Stimulated activated CD8-positive, alpha-beta memory T cell treated with anti-CD3 and anti-CD28 coated beads, Interleukin-12 subunit alpha, Interleukin-12 subunit beta, amount 100 ng/mL, for 24 hours (primary cell): ENCODE measurements around the gene ADGRA1.
"Not testable (repeated sequence)": the region's sequence is repeated elsewhere in the genome, so short reads cannot be mapped to it uniquely, and the experiment has no call there.

Source experiments
- DNase-seq: peaks from one replicate; pipeline ENCODE4 v3.0.0-alpha.2; 2020; ENCODE audit errors: extremely low read depth

The ADGRA1 gene

DNA sequence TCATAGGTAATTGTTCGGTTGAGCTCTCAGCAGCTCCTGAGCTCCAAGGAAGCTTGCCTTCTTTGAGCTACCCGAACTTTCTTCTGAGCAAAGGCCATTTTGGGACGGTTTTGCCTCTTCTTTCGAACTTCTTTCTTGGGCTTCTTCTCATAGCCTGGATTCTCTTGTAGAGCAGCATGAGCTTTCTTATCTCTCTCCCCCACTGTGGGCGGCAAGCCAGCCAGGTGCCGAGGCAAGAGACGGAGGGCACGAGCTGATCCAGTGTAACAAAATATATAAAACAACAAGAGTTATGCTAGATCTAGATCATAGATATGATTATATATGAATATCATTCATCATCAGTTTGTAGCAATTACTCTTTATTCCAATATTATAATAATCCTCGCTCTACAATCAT lies 55.8 kb downstream of the ADGRA1 start:
- no peak for DNase-seq

DNA sequence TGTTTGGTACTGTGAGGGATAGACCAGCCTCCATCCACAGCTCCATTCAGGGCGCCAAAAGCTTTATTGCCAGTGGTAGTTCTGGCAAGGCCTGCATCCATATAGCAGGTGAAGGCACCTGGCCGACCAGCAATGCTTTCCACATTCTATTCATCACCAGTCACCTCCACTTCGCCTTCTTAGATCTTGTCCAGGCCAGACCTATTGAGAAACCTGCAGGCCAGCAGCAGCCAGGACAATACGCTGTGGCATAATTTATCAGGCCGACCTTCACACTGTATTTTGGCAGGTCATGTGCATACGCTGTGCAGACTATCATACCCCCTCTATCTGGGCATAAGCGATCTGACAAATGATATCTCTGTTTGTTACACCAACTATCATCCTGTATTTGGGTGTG lies 57.0 kb downstream of the ADGRA1 start:
- DNase-seq = no peak

- no peak for DNase-seq
Measured at GRCh38 chr10:133150226-133150625, 62.5 kb downstream of the ADGRA1 start.

DNA sequence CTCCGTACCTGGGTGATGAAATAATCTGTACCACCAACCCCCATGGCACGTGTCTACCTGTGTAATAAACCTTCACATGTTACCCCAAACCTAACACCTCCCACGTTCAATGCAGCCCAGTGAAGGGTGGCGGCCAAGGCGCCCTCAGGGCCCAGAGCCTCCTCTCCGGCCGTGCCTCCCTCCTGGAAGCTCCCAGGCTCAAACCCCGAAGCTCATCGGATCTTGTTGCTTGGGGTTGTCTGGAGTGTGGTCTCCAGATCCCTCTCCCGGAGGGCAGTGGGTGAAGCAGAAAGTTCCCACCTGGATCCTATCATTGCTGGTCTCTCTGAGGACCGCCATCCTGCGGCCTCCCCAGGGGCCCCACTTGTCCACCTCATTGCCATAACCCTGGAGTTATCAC lies 62.9 kb downstream of the ADGRA1 start:
- DNase-seq = no peak

GRCh38 chr10:133151071-133151470 lies 63.3 kb downstream of the ADGRA1 start:
- not testable (repeated sequence) for DNase-seq

GRCh38 chr10:133151543-133151972 lies 63.8 kb downstream of the ADGRA1 start:
- no peak for DNase-seq

DNA sequence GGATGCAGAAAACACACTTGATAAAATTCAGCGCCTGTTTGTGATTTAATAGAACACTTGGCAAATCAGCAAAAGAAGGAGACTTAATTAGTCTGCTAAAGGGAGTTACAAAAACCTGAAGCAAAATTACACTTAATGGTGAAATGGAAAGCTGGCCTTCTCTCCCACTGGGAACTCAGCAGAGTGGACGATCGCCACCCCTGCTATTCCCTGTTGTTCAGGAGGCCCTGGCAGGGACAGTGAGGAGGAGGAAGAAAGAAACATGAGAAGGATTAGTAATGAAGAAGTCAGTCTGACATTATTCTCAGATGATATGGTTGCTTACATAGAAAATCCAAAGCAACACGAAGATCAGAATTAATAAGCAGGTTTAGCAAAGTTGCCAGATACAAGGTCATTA lies 66.7 kb downstream of the ADGRA1 start:
- DNase-seq = no peak

DNA sequence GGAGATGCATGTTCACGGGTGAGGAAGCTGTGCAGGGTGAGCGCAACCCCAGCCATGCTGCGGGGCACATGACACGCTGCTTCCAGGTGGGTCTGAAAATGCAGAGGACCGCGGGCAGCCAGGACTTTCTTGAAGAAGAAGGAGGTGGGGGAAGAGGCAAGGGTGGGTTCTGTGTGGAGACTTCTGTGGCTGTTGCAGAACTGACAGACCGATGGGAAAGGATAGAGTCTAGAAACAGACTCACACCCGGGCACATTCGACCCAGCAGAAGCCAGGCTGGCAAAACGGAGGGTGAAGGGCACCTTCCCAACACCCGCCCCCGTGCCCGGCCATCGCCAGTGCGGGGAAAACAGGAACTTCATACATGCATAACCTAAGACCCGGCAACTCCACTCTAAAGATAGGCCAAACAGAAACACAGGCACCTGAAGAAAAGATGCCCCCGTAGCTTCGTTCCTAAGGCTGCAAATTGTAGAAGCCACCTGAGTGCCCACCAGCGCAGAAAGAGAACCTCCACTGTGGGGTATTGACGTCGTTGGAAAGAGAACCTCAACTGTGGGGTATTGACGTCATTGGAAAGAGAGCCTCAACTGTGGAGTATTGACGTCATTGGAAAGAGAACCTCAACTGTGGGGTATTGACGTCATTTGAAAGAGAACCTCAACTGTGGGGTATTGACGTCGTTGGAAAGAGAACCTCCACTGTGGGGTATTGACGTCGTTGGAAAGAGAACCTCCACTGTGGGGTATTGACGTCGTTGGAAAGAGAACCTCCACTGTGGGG lies 67.5 kb downstream of the ADGRA1 start:
- no peak for DNase-seq

DNA sequence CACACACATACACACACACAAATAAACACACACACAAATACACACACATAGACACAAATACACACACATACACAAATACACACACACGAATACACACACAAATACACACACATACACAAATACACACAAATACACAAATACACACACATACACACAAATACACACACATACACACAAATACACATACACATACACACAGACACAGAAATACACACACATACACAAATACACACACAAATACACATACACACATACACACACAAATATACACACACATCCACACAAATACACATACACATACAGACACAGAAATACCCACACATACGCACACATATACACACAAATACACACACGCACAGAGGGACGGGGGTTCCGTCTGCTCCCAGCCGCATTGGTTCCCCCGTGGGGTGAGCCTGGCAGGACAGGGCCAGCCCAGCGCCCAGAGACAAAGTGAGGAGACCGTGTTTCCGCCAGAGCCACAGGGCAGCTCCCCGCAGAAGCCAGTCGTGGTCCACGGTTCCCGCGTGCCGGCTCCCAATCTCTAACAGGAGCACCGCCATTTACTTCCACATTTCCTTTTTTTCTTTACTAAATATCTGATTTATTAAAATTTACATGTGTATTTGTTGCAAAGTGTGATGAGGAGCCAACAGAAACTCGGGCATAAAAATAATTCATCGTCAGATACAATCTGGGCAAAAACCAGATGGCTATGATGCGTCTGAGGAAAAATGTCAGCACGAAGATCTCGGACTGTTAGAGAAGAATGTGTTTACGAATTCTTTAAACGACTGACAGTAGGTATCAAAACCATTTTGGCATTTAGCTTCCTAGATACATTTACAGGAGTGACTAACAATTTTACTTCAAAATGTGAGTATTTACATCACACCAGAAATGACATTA lies 69.2 kb downstream of the ADGRA1 start:
- no peak for DNase-seq

GRCh38 chr10:133157662-133158436 lies 70.1 kb downstream of the ADGRA1 start:
- no peak for DNase-seq

DNA sequence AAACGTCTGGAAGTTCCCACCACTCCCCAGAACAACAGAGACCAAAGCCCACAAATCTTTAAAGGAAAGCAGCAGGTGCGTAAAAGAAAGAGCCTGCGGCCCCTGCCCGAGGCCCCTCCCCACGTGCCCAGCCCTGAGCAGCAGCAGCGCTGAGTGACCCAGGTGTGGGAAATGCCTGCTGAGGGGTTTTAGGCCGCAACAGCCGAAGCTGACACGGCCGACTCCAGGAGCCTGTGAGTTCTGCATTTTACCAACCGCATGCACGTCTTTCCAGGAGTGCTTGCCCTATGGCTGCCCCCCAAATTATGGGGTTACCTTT lies 70.7 kb downstream of the ADGRA1 start:
- no peak for DNase-seq

GRCh38 chr10:133158756-133159610 lies 71.3 kb downstream of the ADGRA1 start:
- no peak for DNase-seq

GRCh38 chr10:133159611-133159949 lies 71.9 kb downstream of the ADGRA1 start:
- DNase-seq = no peak

GRCh38 chr10:133159950-133160825 lies 72.5 kb downstream of the ADGRA1 start, which contains the start of gene KNDC1:
KNDC1 (plus strand) TSS chr10:133160219; CDS start chr10:133160468, 249 bp downstream.
- DNase-seq = no peak

DNA sequence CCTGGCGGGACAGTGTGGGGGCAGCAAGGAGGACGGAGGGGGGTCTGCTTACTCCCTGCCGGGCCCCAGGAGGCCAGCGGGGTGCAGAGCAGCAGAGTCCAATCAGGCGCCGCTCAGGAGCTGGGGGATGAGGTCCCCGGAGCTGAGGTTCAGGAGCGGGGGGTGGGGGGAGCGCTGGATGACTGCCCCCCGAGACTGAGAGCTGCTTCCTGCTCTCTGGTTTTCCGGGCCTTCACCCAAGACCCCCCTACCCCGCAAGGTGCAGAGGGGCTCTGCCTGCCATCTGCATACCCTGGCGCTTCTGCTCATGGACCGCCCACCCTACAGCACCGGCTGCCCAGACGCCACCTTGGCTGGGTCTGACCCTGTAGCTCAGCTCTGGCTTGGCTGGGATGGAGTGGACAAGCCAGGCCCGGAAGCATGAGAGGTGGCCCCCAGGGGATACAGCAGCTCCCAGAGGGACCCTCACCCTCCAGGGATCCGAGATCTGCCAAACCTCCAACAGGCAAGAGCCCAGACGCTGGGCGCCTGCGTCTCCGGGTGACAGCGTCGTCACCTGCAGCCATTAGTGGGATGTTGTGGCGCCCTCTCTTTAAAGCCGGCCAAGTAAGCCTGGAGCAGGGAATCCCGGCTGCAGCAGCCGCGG lies 73.2 kb downstream of the ADGRA1 start:
- DNase-seq = no peak

DNA sequence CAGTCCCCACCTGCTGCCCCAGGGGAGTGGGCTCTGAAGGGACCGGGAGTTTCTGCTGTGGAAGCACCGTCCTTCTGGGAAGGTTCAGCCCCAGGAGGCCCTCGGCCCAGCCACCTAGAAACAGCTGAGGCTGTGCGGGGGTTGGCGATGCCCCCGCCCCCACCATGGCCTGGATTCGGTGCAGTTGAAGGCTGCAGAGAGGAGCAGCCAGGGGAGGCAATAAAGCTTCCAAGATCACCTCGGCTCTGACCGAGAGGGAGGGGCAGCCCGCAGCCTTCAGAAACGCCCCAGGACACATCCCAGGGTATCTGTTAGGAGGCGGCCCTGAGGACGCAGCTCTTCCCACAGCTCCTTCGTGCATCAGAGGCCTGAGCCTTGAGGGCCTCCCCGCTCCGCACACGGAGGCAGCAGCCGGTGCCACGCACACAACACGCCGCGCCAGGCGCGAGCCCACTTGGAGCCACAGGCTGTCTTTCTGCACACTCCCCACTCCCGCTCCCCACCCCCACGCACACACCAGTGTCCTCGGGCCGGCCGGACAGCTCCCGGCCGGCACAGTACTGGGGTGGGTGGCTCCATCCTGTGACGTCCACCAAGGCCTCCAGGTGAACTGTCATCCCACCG lies 73.9 kb downstream of the ADGRA1 start:
- no peak for DNase-seq

GRCh38 chr10:133162178-133162909 lies 74.6 kb downstream of the ADGRA1 start:
- no peak for DNase-seq
